Stomach (tissue), 4 donors: ENCODE results near the gene RAI14.

ENCODE experiments used
- EP300 ChIP-seq: sonication (generic); formaldehyde crosslinking; IDR thresholded peaks from one replicate; pipeline ENCODE4 v1.6.1; 2017; ENCODE audit warnings: antibody characterized with exemption
- POLR2A ChIP-seq, 4 donors: fragments of 450-650 bp; IDR thresholded peaks; one replicate each; pipeline ENCODE4 v1.6.1; 2016; ENCODE audit warnings: antibody characterized with exemption in 4 of 4, control low read depth in 2 of 4, mild to moderate bottlenecking in 1 of 4, moderate library complexity in 1 of 4
- POLR2AphosphoS5 ChIP-seq, 3 donors: sonication (generic); formaldehyde crosslinking; IDR thresholded peaks; one replicate each; pipeline ENCODE4 v1.6.1; 2016; ENCODE audit warnings: antibody characterized with exemption in 3 of 3
- TF ChIP-seq, protein P1 (sequence below), 7 experiments: fragments of 450-650 bp in 4 of 7; fragments of 200-600 bp in 3 of 7; sonication (generic) in 3 of 7; IDR thresholded peaks; one replicate each; pipeline ENCODE4 v1.5.1; 2016 to 2019; ENCODE audit warnings: antibody characterized with exemption in 7 of 7, control low read depth in 2 of 7, mild to moderate bottlenecking in 1 of 7

DNA sequence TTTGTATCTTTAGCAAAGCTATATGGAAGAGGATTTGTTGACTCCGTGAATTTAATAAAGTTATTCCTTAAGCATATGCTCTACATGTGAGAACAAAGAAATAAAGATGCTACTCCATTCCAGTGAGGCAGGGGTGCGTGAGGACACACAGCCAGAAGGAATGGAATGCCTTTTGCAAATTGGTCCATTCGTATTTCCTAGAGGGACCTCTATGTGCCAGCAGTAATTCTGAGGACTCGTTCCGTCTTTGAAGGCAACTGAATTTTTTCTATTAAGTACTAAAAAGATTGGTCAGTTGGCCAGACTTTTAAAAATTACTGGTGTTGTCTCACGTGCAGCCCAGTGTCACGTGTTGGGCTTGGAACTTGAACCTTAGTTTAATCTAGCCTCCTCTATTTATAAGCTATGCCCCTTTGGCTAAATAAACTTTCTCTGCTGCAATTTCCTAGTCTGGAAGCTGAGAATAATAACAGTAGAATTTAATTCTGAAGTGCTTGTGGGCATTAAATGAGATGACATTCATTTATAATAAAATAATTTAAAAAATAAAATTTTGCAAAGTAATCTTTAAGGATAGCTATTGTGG is 13.9 kb downstream of the RAI14 start:
- TF ChIP-seq, protein P1, sequence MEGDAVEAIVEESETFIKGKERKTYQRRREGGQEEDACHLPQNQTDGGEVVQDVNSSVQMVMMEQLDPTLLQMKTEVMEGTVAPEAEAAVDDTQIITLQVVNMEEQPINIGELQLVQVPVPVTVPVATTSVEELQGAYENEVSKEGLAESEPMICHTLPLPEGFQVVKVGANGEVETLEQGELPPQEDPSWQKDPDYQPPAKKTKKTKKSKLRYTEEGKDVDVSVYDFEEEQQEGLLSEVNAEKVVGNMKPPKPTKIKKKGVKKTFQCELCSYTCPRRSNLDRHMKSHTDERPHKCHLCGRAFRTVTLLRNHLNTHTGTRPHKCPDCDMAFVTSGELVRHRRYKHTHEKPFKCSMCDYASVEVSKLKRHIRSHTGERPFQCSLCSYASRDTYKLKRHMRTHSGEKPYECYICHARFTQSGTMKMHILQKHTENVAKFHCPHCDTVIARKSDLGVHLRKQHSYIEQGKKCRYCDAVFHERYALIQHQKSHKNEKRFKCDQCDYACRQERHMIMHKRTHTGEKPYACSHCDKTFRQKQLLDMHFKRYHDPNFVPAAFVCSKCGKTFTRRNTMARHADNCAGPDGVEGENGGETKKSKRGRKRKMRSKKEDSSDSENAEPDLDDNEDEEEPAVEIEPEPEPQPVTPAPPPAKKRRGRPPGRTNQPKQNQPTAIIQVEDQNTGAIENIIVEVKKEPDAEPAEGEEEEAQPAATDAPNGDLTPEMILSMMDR (IDR thresholded peaks at IDR 0.05) = no peak
- no peak for TF ChIP-seq POLR2A (IDR thresholded peaks at IDR 0.05)
- TF ChIP-seq POLR2AphosphoS5 (IDR thresholded peaks at IDR 0.05) = no peak
- TF ChIP-seq EP300 = no peak
